GM10266 (cell line): ENCODE results near the gene PI4KA.
A peak's percentile ranks its signal among the peaks of the same experiment; 100 is the strongest.
"Not testable (repeated sequence)": the region's sequence is repeated elsewhere in the genome, so short reads cannot be mapped to it uniquely, and the experiment has no call there.

ENCODE experiments used
- DNase-seq: peaks from one replicate; pipeline ENCODE4 v3.0.0; 2012; ENCODE audit errors: extremely low spot score
- CTCF ChIP-seq: IDR thresholded peaks from 2 replicates; pipeline ENCODE4 v1.5.1; 2012; ENCODE audit warnings: mild to moderate bottlenecking, low read depth; ENCODE audit not compliant: control insufficient read depth, insufficient read depth; ENCODE audit errors: missing control alignments

Gene PI4KA

GRCh38 chr22:20725987-20726558 lies 132.5 kb downstream of the PI4KA start:
- no peak for TF ChIP-seq CTCF

GRCh38 chr22:20724676-20725454 lies 133.7 kb downstream of the PI4KA start:
- no peak for DNase-seq
- no peak for TF ChIP-seq CTCF

More at GRCh38 chr22:20725987-20726558, 132.5 kb downstream of the PI4KA start:
- no peak for DNase-seq

DNA sequence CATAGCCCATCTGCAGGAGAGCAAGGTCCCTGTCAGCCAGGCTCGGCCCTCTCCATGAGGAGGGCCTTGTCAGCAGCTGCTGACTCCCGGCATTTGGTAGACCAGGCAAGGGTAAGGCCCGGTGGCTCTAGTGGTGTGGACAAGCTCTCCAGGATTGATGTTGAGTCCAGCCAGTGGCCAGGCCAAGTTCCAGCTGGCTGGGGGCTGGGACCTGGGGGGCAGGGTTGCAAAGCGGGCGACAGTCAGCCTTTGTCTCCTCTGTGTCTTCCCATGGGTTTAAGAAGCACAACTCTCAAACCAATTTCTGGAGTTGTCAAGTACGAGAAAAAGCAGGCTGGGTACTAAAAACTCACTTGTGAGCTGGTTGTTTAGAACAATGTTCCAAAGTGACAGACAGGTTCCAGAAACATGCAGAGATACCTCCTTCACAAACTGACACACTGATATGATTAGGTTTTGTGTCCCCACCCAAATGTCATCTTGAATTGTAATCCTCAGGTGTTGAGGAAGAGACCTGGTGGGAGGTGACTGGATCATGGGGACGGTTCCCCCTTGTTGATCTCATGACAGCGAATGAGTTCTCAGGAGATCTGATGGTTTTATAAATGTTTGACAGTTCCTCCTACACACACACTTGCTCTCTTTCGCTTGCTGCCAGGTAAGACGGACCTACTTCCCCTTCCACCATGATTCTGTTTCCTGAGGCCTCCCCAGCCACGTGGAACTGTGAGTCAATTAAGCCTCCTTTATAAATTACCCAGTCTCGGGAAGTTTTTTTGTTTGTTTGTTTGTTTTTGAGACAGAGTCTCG lies 137.0 kb downstream of the PI4KA start:
- no peak for TF ChIP-seq CTCF
- no peak for DNase-seq

GRCh38 chr22:20720692-20721408 lies 137.8 kb downstream of the PI4KA start:
- TF ChIP-seq CTCF, result no peak
- no peak for DNase-seq

- not testable (repeated sequence) for DNase-seq
Observed at GRCh38 chr22:20718727-20719126, 139.9 kb downstream of the PI4KA start.

DNA sequence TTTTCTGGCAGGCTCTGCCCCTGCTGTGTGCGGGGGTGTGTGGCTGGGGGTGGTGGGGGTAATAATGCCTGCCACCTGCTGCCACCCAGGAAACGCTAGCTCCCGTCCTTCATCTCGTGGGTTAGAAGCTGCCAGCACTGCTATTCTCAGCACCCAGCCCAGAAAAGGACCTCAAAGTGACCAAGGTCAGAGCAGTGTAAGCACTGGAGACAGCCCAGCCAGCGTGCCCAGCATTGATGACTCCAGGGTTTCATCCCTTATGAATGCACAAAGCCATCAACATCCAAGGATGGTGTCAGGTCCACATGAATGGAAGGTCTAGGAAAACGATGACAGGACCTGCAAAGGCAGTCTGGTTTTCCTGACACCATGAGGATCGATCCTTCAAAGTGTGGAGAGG lies 140.6 kb downstream of the PI4KA start:
- not testable (repeated sequence) for DNase-seq

- DNase-seq, result not testable (repeated sequence)
Observed at GRCh38 chr22:20717213-20717866, 141.3 kb downstream of the PI4KA start.

- DNase-seq, result not testable (repeated sequence)
Observed at GRCh38 chr22:20713116-20713515, 145.5 kb downstream of the PI4KA start.

DNA sequence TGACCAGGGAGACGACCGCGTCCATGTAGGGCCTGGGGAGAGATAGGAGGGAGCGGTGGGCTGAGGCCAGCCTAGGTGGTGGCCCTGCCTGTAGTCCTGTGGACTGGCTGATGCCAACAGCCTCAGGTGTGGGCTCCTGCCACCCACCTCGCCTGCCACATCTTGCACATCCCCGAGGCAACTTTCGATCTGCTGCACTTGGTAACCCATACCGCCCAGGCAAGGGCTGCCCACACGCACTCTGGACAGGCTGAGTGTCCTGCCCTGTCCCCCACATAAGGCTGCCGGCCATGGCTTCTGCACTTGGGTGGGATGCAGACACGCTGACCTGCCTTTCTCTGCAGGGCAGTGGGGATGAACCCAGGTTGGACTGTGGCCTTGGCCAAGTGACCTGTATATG lies 148.6 kb downstream of the PI4KA start:
- DNase-seq, result not testable (repeated sequence)

- not testable (repeated sequence) for DNase-seq
Observed at GRCh38 chr22:20707549-20708118, 151.0 kb downstream of the PI4KA start.

DNA sequence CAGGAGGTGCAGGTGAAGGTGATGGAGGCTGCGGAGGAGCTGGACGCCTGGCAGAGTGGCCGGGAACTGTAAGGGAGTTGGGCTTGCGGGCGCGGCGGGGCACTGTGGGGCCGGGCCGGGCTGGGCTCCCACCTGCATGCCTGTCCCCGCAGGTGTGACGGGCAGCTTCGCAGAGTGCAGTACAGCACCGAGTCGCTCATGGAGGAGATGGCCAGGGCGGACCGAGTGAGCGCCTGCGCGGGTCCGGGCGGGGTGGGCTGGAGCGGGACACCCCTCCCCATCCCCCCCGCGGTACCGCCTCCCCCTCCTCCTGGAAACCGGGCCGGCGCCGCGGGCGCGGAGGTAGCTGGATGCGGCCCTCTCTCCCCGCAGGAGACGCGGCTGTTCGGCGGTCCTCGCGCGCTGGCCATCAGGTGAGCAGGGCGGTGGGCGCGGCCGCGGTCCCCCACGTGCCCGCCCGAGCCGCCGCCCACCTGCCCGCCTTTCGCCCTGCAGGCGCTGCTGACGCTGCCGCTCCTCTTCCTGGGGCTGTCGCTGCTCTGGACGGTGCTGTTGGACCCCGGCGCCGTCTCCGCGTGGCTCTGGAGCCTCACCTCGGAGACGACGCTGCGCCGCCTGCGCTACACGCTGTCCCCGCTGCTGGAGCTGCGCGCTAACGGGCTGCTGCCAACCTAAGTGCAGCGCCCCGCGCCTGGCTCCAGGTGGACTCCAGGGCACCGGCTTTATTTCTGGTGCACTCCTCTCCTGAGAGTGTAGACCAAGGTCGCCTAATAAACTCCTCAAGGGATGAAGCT lies 154.6 kb downstream of the PI4KA start:
- DNase-seq, result not testable (repeated sequence)

DNA sequence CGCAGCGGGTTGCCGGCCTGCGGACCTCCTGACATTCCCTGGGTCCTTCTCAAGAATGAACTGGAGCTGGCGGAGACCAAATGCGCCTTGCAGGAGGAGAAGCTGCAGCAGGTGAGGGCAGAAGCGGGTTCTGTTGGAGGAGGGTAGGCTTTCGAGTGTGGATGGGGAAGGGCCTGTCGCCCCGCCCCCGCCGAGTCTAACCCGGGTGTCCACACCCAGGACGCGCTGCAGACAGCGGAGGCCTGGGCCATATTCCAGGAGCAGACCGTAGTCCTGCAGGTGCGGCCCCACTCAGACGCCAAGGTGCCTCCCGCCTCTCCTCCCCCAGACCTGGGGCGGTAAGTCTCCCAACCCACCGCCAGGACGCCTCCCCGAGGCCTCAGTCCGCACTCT lies 155.2 kb downstream of the PI4KA start:
- DNase-seq, result not testable (repeated sequence)

DNA sequence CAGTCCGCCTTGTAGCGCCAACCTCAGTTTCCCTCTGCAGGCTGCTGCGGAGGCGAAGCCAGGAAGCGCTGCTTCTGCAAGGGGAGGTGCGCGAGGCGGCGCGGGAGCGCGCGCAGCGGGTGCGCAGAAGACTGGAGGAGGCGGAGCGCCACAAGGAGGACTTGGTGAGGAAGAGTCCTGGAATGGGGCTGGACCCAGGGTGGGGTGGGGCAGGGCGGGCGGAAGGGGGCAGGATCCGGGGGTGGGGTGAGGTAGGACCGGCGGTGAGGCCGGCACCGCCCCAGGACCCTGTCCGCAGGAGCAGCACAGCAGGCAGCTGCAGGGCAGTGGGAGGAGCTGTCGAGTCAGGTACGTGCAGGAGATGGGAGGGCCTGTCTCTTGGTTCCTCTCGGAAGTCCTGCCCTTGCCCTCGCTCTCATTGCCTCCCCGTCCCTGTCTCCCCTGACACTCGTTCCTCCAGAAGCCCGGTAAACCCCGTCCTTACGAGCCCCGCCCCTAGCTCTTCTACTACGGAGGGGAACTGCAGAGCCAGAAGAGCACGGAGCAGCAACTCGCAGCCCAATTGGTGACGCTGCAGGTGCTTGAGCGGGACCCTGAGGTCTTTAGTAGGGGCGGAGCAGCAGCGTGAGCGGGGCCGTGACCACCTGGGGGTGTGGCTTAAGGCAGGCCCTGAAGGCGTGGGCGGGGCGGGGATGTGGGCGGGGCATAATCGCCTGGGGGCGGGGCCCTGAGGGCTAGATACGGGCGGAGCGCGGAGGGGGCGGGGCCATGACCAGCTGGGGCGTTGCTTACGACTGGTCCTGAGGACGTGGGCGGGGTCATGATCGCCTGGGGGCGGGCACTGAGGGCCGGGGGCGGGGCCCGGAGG lies 155.8 kb downstream of the PI4KA start:
- DNase-seq, result peak; percentile 96
